Osteocyte (in vitro differentiated cells): Measurements from ENCODE around the gene FAM221B. TPM values are rescaled to one million over a fixed set of nuclear protein-coding genes. Genes with fewer than 3 reads are reported as not detected.

Experiments used
- DNase-seq: peaks from one replicate; pipeline ENCODE4 v3.0.0; 2021; ENCODE audit warnings: mixed read lengths; ENCODE audit not compliant: unreplicated experiment; ENCODE audit errors: extremely low spot score
- H3K27ac Mint-ChIP-seq: one replicate; pipeline ENCODE4 v1.8.0; 2021; ENCODE audit warnings: mild to moderate bottlenecking, mixed read lengths; ENCODE audit not compliant: unreplicated experiment
- H3K27me3 Mint-ChIP-seq: one replicate; pipeline ENCODE4 v1.8.0; 2021; ENCODE audit warnings: mixed read lengths; ENCODE audit not compliant: unreplicated experiment
- H3K36me3 Mint-ChIP-seq: one replicate; pipeline ENCODE4 v1.8.0; 2021; ENCODE audit warnings: mixed read lengths; ENCODE audit not compliant: unreplicated experiment
- H3K4me1 Mint-ChIP-seq: one replicate; pipeline ENCODE4 v1.8.0; 2021; ENCODE audit warnings: mixed read lengths; ENCODE audit not compliant: unreplicated experiment
- H3K4me3 Mint-ChIP-seq: one replicate; pipeline ENCODE4 v1.8.0; 2021; ENCODE audit warnings: mild to moderate bottlenecking, moderate library complexity, mixed read lengths; ENCODE audit not compliant: unreplicated experiment
- H3K9me3 Mint-ChIP-seq: one replicate; pipeline ENCODE4 v1.8.0; 2021; ENCODE audit warnings: mixed read lengths; ENCODE audit not compliant: unreplicated experiment
- CTCF ChIP-seq: fragments of 200-600 bp; sonication (generic); IDR thresholded peaks from 2 replicates; pipeline ENCODE4 v1.5.0; 2021; ENCODE audit warnings: antibody characterized with exemption, mild to moderate bottlenecking, moderate library complexity
- long read RNA-seq: library from polyadenylated mRNA; unstranded; transcript quantifications from one replicate; pipeline ENCODE4 v2.0.0, GENCODE V29; 2021
- total RNA-seq: library from RNA; stranded (reverse); gene quantifications from 2 replicates; pipeline ENCODE4 v1.2.1, GENCODE V29; 2021

Gene FAM221B, protein sequence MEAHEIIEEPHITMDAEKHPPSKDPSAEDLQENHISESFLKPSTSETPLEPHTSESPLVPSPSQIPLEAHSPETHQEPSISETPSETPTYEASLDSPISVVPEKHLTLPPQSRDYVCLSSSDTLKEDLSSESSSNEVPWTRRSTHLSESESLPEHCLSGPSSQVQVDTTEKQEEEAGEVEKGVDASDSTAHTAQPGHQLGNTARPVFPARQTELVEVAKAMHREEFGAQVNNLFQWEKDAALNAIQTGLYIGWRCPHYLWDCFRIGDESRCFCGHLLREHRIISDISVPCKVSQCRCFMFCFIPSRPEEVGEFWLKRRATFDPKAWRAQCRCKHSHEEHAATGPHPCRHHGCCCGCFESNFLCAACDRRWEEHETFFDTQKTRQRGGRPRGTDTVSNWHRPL
- total RNA-seq = not detected in 2 replicates
- long read RNA-seq = 0 reads

GRCh38 chr9:35828716-35829083 is at the start of gene FAM221B:
Gene FAM221B, minus strand, starts transcription at chr9:35828732. Its CDS starts 2,571 bp downstream, at chr9:35826161.
- DNase-seq = no peak
- peak within 1 kb of the TSS; percentile 95 for H3K27ac Mint-ChIP-seq
- H3K4me1 Mint-ChIP-seq = peaks cover 31% of the 10 kb centered on the region
- no peaks in the 10 kb centered on the region for H3K27me3 Mint-ChIP-seq
- no peaks in the 10 kb centered on the region for H3K9me3 Mint-ChIP-seq
- no peaks in the 10 kb centered on the region for H3K36me3 Mint-ChIP-seq
- peak within 1 kb of the TSS; percentile 96 for H3K4me3 Mint-ChIP-seq
- no peak for TF ChIP-seq CTCF

DNA sequence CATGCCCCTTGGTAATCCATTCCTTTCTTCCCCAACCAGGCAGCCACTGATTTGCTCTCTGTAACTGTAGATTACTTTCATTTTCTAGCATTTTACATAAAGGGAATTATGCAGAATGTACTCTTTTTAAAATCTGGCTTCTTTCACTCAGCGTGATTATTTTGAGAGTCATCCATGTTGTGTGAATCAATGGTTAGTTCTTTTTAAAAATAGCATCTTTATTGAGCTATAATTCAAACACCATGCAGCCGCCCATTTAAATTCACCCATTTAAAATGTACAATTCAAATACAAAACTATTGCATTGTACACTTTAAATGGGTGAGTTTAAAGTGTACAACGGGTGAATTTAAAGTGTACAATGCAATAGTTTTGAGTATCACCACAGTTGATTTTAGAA is 44.0 kb upstream of the FAM221B start:
- H3K27me3 Mint-ChIP-seq = peaks cover 27% of the 10 kb centered on the region
- no peaks in the 10 kb centered on the region for H3K36me3 Mint-ChIP-seq
- H3K27ac Mint-ChIP-seq = no peak overlapping the region
- no peaks in the 10 kb centered on the region for H3K4me1 Mint-ChIP-seq
- H3K4me3 Mint-ChIP-seq = no peak overlapping the region
- DNase-seq = no peak
- no peak for TF ChIP-seq CTCF
- H3K9me3 Mint-ChIP-seq = peaks cover 25% of the 10 kb centered on the region

- H3K9me3 Mint-ChIP-seq = peaks cover 16% of the 10 kb centered on the region
- H3K4me1 Mint-ChIP-seq = no peaks in the 10 kb centered on the region
- DNase-seq = no peak
- no peak overlapping the region for H3K4me3 Mint-ChIP-seq
- TF ChIP-seq CTCF = no peak
- no peaks in the 10 kb centered on the region for H3K36me3 Mint-ChIP-seq
- H3K27me3 Mint-ChIP-seq = peaks cover 20% of the 10 kb centered on the region
- H3K27ac Mint-ChIP-seq = no peak overlapping the region
Observed at GRCh38 chr9:35871545-35871944, 43.0 kb upstream of the FAM221B start.

DNA sequence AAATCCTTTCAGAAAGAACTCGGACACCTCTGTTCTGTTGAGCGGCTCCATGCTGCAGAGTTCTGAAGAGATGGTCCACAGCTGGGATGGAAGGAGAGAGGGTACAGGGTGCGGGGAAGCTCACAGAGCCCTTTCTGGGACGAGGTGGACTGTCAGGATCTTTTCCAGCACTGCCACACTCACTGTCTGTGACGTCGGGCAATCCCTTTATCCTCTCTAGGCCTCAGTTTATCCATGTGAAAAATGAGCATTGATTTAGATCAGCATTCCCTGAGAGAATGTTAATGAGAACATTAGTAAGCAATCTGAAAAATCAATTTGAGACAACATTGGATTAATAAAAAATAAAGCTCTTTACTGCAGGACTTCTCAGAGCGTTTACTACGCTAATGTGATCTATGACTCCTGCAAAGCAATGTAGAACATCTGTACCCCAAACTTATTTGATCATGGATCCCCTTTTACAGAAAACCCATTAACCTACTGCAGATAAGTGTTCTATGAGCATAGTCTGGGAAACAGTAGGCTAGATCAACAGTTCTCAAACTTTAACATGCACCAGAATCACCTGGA is 41.9 kb upstream of the FAM221B start, which contains the start of gene OR13J1:
TSS of gene OR13J1 (minus strand) at position 51 of the 573 bp plus-strand sequence. CDS start at position 51, 0 bp downstream.
- no peak for TF ChIP-seq CTCF
- Mint-ChIP-seq H3K36me3 (no peaks in the 10 kb centered on the region), H3K4me1 (no peaks in the 10 kb centered on the region), H3K27ac (no peak within 1 kb of the TSS), H3K27me3 (peaks cover 8% of the 10 kb centered on the region), H3K4me3 (no peak within 1 kb of the TSS), H3K9me3 (peaks cover 5% of the 10 kb centered on the region)
- DNase-seq = no peak

DNA sequence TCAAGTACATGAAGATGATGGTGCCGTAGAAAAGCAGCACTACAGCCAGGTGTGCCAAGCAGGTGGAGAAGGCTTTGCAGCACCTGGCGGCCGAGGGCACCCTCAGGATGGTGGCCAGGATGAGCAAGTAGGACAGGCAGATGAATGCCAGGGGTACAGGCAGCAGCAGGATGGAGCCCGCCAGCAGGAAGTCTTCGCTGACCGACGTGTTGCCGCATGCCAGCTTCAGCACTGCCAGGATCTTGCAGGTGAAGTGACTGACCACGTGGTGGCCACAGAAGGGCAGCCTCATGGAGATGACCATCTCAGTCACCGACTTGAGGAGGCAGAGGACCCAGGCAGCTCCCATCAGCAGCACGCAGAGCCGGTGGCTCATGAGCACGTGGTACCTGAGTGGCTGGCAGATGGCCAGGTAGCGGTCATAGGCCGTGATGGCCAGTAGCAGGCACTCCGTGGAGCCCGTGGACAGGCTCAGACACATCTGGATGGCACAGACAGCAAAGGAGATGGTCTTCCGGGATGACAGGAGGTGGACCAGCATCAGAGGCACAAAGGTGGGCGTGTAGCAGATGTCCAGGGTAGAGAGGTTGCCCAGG is 41.2 kb upstream of the FAM221B start:
- Mint-ChIP-seq H3K9me3 (peaks cover under 1% of the 10 kb centered on the region), H3K4me3 (no peak overlapping the region), H3K4me1 (no peaks in the 10 kb centered on the region), H3K27ac (no peak overlapping the region), H3K27me3 (peaks cover 3% of the 10 kb centered on the region), H3K36me3 (no peaks in the 10 kb centered on the region)
- no peak for TF ChIP-seq CTCF
- peak; percentile 73 for DNase-seq
